Kidney tubule cell (primary cell): ENCODE data around the gene WDR82.

ENCODE experiments used
- DNase-seq: peaks from one replicate; pipeline ENCODE4 v3.0.0-alpha.2; 2018; ENCODE audit warnings: low spot score

Gene WDR82

GRCh38 chr3:52254608-52255007 lies 23.8 kb downstream of the WDR82 start:
- DNase-seq, result no peak

- DNase-seq, result no peak
Measured at GRCh38 chr3:52253314-52254304, 24.8 kb downstream of the WDR82 start.

- no peak for DNase-seq
Measured at GRCh38 chr3:52250122-52250521, 28.3 kb downstream of the WDR82 start.

GRCh38 chr3:52249683-52250082 lies 28.8 kb downstream of the WDR82 start:
- no peak for DNase-seq

GRCh38 chr3:52248816-52249547 lies 29.5 kb downstream of the WDR82 start:
- peak; percentile 39 for DNase-seq

- no peak for DNase-seq
Measured at GRCh38 chr3:52248165-52248541, 30.3 kb downstream of the WDR82 start.

- no peak for DNase-seq
Measured at GRCh38 chr3:52247409-52248164, 30.9 kb downstream of the WDR82 start.

GRCh38 chr3:52246728-52247408 lies 31.6 kb downstream of the WDR82 start:
- no peak for DNase-seq

- DNase-seq, result no peak
Measured at GRCh38 chr3:52246264-52246620, 32.2 kb downstream of the WDR82 start.

GRCh38 chr3:52245322-52246263 lies 32.9 kb downstream of the WDR82 start, which contains the start of gene PPM1M:
TSS of gene PPM1M (plus strand) at chr3:52245759. CDS start at chr3:52245825, 66 bp downstream.
- peak; percentile 40 for DNase-seq

- DNase-seq, result peak; percentile 85
Measured at GRCh38 chr3:52243791-52244628, 34.4 kb downstream of the WDR82 start.

GRCh38 chr3:52242039-52242438 lies 36.4 kb downstream of the WDR82 start:
- no peak for DNase-seq

- DNase-seq, result no peak
Measured at GRCh38 chr3:52240886-52241370, 37.5 kb downstream of the WDR82 start.

- DNase-seq, result peak; percentile 66
Measured at GRCh38 chr3:52240059-52240885, 38.2 kb downstream of the WDR82 start.

- DNase-seq, result peak; percentile 85
Measured at GRCh38 chr3:52238761-52239701, 39.4 kb downstream of the WDR82 start, which contains the start of gene TWF2. TSS of gene TWF2 (minus strand) at chr3:52239158. CDS start at chr3:52239016, 142 bp downstream.

- peak; percentile 42 for DNase-seq
Measured at GRCh38 chr3:52238193-52238760, 40.2 kb downstream of the WDR82 start.

GRCh38 chr3:52237657-52238172 lies 40.7 kb downstream of the WDR82 start:
- peak; percentile 94 for DNase-seq
